Measurements from ENCODE around the gene LRRC4. TPM values are rescaled to one million over a fixed set of nuclear protein-coding genes. Genes with fewer than 3 reads are reported as not detected.

The LRRC4 gene
- total RNA-seq, 1 experiment from 2014 or later: 10.4 TPM

DNA sequence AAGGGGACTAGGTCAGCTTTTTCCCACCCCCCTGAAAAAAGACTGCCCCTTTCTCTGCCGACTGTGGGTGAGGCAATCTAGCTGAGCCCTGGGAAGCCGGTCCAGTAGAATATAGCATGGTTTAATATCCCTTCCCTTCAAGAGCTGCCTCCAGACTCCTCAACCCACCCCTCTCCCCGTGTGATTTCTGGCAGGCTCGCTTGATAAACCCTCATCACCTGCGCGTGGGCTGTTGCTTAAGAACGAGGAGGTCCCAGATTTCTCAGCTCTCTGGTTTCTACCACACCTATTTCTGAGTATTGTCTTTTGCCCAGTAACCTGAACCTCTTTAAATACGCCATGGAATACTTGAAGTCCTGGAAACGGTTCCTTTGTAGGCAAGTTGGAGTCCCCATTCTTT is 2.0 kb upstream of the LRRC4 start:
- H3K4me2 ChIP-seq (ENCODE audit: insufficient read depth, insufficient read length, low read length): no peak overlapping the region
- H3K14ac ChIP-seq (ENCODE audit: insufficient read depth, low read length): no peak overlapping the region
- Mint-ChIP-seq H3K36me3 (ENCODE audit: insufficient read depth in 1 of 3, low read depth in 3 of 3) (peaks cover 11 to 16% (median 13%) of the 10 kb centered on the region in 3 experiments), H3K27ac (no peak overlapping the region), H3K4me3 (peak overlapping the region; percentile 26 to 84; a peak in 4 of 5 replicates), H3K4me1 (peaks cover 21 to 30% of the 10 kb centered on the region in 2 experiments), H3K27me3 (ENCODE audit: low read depth) (peaks cover 46% of the 10 kb centered on the region), H3K9me3 (no peaks in the 10 kb centered on the region; a peak in 2 of 5 replicates)
- H2BK5ac ChIP-seq (ENCODE audit: insufficient read length, low read length): no peak overlapping the region
- H3K27ac ChIP-seq (ENCODE audit: insufficient read length, low read depth, low read length): no peak overlapping the region
- no peak overlapping the region for H3K56ac ChIP-seq (ENCODE audit: insufficient read length, low read depth, low read length)
- H4K8ac ChIP-seq (replicated peaks; ENCODE audit: insufficient read length, low read depth, low read length): no peak overlapping the region
- no peak overlapping the region for H3K9ac ChIP-seq (ENCODE audit: extremely low read depth, insufficient read length, low read length)
- H3K9me3 ChIP-seq (ENCODE audit: control insufficient read depth, low read depth, low read length): no peaks in the 10 kb centered on the region
- H3K79me1 ChIP-seq (ENCODE audit: insufficient read depth, low read depth, low read length, poor library complexity, severe bottlenecking): no peaks in the 10 kb centered on the region
- no peaks in the 10 kb centered on the region; the same call in 1 of the 2 replicates for H3K79me2 ChIP-seq (ENCODE audit: insufficient read depth, low read length)
- no peak overlapping the region for H2AFZ ChIP-seq (ENCODE audit: low read length)
- no peak overlapping the region for H3K23ac ChIP-seq (ENCODE audit: insufficient read length, low read depth, low read length)
- DNase-seq: no peak
- H2BK20ac ChIP-seq (ENCODE audit: low read depth, low read length, poor library complexity, severe bottlenecking): no peak overlapping the region
- no peak overlapping the region for H2AK5ac ChIP-seq (ENCODE audit: insufficient read length, low read length)
- H3K4ac ChIP-seq (ENCODE audit: low read depth, low read length): no peak overlapping the region
- no peak overlapping the region for H2BK15ac ChIP-seq (ENCODE audit: low read depth, low read length)
- WGBS (ENCODE audit: extremely low coverage, insufficient read length, low lambda C conversion rate): no CpG with 5 or more reads among the region's 9 CpGs
- no peak overlapping the region for H3K18ac ChIP-seq (ENCODE audit: insufficient read length, low read depth, low read length)
- H2BK120ac ChIP-seq (ENCODE audit: low read depth, low read length, poor library complexity, severe bottlenecking): no peak overlapping the region
- peaks cover 7% of the 10 kb centered on the region; the same call in 1 of the 2 replicates for H3K27me3 ChIP-seq (ENCODE audit: insufficient read depth, low read length)
- no peak overlapping the region for H3T11ph ChIP-seq (ENCODE audit: low read length)
- H3K23me2 ChIP-seq (ENCODE audit: insufficient read length, low read depth, low read length, poor library complexity, severe bottlenecking): peaks cover 21% of the 10 kb centered on the region
- no peak overlapping the region for H2BK12ac ChIP-seq (ENCODE audit: insufficient read length, low read depth, low read length)
- TF ChIP-seq, protein P1, sequence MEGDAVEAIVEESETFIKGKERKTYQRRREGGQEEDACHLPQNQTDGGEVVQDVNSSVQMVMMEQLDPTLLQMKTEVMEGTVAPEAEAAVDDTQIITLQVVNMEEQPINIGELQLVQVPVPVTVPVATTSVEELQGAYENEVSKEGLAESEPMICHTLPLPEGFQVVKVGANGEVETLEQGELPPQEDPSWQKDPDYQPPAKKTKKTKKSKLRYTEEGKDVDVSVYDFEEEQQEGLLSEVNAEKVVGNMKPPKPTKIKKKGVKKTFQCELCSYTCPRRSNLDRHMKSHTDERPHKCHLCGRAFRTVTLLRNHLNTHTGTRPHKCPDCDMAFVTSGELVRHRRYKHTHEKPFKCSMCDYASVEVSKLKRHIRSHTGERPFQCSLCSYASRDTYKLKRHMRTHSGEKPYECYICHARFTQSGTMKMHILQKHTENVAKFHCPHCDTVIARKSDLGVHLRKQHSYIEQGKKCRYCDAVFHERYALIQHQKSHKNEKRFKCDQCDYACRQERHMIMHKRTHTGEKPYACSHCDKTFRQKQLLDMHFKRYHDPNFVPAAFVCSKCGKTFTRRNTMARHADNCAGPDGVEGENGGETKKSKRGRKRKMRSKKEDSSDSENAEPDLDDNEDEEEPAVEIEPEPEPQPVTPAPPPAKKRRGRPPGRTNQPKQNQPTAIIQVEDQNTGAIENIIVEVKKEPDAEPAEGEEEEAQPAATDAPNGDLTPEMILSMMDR (conservative IDR thresholded peaks at IDR 0.05): no peak
- no peak overlapping the region for H4K91ac ChIP-seq (ENCODE audit: insufficient read length, low read depth, low read length)
- no peaks in the 10 kb centered on the region for H4K20me1 ChIP-seq (ENCODE audit: control insufficient read depth, insufficient read depth, insufficient read length)
- no peak overlapping the region for H4K5ac ChIP-seq (ENCODE audit: insufficient read length, low read depth, low read length)
- H3K4me1 ChIP-seq (ENCODE audit: insufficient read depth, low read length): peaks cover 6% of the 10 kb centered on the region; the same call in 1 of the 2 replicates
